Measurements from ENCODE around the gene NUP93.

The NUP93 gene

GRCh38 chr16:56824331-56824730, 94.4 kb downstream of the NUP93 start:
- no peak for DNase-seq

- DNase-seq: peak in 1 of 3 donors; percentile 7
Measured at GRCh38 chr16:56824804-56825203, 94.9 kb downstream of the NUP93 start.

- no peak for DNase-seq
Measured at GRCh38 chr16:56825826-56826225, 95.9 kb downstream of the NUP93 start.

GRCh38 chr16:56828647-56829046, 98.7 kb downstream of the NUP93 start:
- DNase-seq: no peak

GRCh38 chr16:56830669-56831068, 100.7 kb downstream of the NUP93 start:
- no peak for DNase-seq

GRCh38 chr16:56832768-56833167, 102.8 kb downstream of the NUP93 start:
- no peak for DNase-seq

GRCh38 chr16:56833243-56833970, 103.5 kb downstream of the NUP93 start:
- DNase-seq: no peak

GRCh38 chr16:56835320-56835719, 105.4 kb downstream of the NUP93 start:
- DNase-seq: no peak

GRCh38 chr16:56836410-56837230, 106.7 kb downstream of the NUP93 start:
- no peak for DNase-seq

- DNase-seq: no peak
Measured at GRCh38 chr16:56838622-56839337, 108.9 kb downstream of the NUP93 start.

- no peak for DNase-seq
Measured at GRCh38 chr16:56841233-56841632, 111.3 kb downstream of the NUP93 start.

GRCh38 chr16:56841659-56842058, 111.7 kb downstream of the NUP93 start:
- DNase-seq: no peak

- DNase-seq: no peak
Measured at GRCh38 chr16:56842133-56842532, 112.2 kb downstream of the NUP93 start.

- DNase-seq: no peak
Measured at GRCh38 chr16:56844056-56844455, 114.1 kb downstream of the NUP93 start.

- DNase-seq: peak in 2 of 3 donors; percentile 36 to 53
Measured at GRCh38 chr16:56847173-56847910, 117.4 kb downstream of the NUP93 start.

- DNase-seq: peak; percentile 45 to 63 (median 62)
Measured at GRCh38 chr16:56848029-56848936, 118.4 kb downstream of the NUP93 start.

- no peak for DNase-seq
Measured at GRCh38 chr16:56848955-56849689, 119.2 kb downstream of the NUP93 start.

GRCh38 chr16:56849690-56850680, 120.1 kb downstream of the NUP93 start:
- DNase-seq: peak; percentile 24 to 35 (median 30)

GRCh38 chr16:56851671-56852400, 121.9 kb downstream of the NUP93 start:
- DNase-seq: no peak
